Subcutaneous abdominal adipose tissue (tissue), 5 donors: ENCODE measurements around the gene CHP1.
"Not testable (repeated sequence)": the region's sequence is repeated elsewhere in the genome, so short reads cannot be mapped to it uniquely, and the experiment has no call there.

Experiments used
- H3K27ac ChIP-seq: one replicate; pipeline ENCODE4 v1.7.0; 2013; ENCODE audit warnings: low read depth, mild to moderate bottlenecking, inconsistent platforms, low read length, moderate library complexity
- H3K27me3 ChIP-seq, 5 donors: one replicate each; pipeline ENCODE4 v1.7.0; 2013; ENCODE audit warnings: low read length in 5 of 5, inconsistent platforms in 1 of 5; ENCODE audit not compliant: control insufficient read depth in 5 of 5, insufficient read depth in 4 of 5
- H3K36me3 ChIP-seq, 5 donors: one replicate each; pipeline ENCODE4 v1.7.0; 2013; ENCODE audit warnings: low read length in 5 of 5; ENCODE audit not compliant: control insufficient read depth in 5 of 5, insufficient read depth in 5 of 5
- H3K4me1 ChIP-seq, 5 donors: one replicate each; pipeline ENCODE4 v1.7.0; 2013; ENCODE audit warnings: low read length in 5 of 5, mild to moderate bottlenecking in 3 of 5, moderate library complexity in 1 of 5; ENCODE audit not compliant: control insufficient read depth in 5 of 5, insufficient read depth in 5 of 5
- H3K4me3 ChIP-seq, 5 donors: one replicate each; pipeline ENCODE4 v1.7.0; 2013; ENCODE audit warnings: low read length in 5 of 5, low read depth in 1 of 5
- H3K9ac ChIP-seq, 5 donors: one replicate each; pipeline ENCODE4 v1.7.0; 2013; ENCODE audit warnings: low read length in 5 of 5, mild to moderate bottlenecking in 4 of 5, moderate library complexity in 3 of 5
- H3K9me3 ChIP-seq, 5 donors: one replicate each; pipeline ENCODE4 v1.7.0; 2013; ENCODE audit warnings: low read length in 5 of 5; ENCODE audit not compliant: control insufficient read depth in 5 of 5
- donor health status: healthy.
- donor health status: healthy.
- donor health status: healthy.
- donor health status: healthy.
- donor health status: healthy.

Gene CHP1

DNA sequence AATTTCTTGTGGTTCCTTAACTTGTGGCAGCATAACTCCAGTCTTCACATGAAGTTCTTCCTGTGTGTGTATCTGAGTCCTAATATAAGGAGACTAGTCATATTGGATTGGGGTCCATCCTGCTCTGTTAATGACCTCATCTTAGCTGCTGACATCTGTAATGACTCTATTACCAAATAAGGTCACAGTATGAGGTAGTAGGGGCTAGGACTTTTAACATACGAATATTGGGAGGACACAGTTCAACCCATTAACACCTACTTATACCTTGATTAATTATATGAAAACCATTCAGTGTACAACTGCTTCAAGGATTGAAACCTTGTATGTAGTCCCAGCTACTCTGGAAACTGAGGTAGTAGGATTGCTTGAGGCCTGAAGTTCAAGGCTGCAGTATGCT lies 57.4 kb downstream of the CHP1 start:
- no peaks in the 10 kb centered on the region for H3K9me3 ChIP-seq
- peaks cover 0 to 34% (median 24%) of the 10 kb centered on the region in 5 donors for H3K4me1 ChIP-seq
- no peak overlapping the region for H3K4me3 ChIP-seq
- H3K27ac ChIP-seq, result peak overlapping the region; percentile 38
- H3K27me3 ChIP-seq, result no peaks in the 10 kb centered on the region
- peaks cover 9 to 54% (median 23%) of the 10 kb centered on the region in 5 donors for H3K36me3 ChIP-seq
- H3K9ac ChIP-seq, result peak overlapping the region in 1 of 5 donors; percentile 19

DNA sequence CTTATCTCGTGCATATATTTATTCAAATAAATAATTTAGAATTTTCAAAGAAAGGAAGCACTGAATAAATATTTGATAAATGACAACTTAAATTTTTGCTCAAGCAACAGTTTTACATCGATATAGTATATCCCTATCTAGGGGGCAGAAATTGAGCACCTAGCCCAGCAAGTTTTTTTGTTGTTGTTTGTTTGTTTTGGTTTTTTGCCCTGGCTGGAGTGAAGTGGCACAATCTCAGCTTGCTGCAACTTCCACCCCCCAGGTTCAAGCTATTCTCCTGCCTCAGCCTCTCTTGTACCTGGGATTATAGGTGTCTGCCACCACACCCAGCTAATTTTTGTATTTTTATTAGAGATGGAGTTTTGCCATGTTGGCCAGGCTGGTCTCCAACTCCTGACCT lies 58.9 kb downstream of the CHP1 start:
- no peak overlapping the region for H3K27ac ChIP-seq
- no peak overlapping the region for H3K4me3 ChIP-seq
- peaks cover 9 to 58% (median 27%) of the 10 kb centered on the region in 5 donors for H3K36me3 ChIP-seq
- no peaks in the 10 kb centered on the region for H3K27me3 ChIP-seq
- no peaks in the 10 kb centered on the region for H3K9me3 ChIP-seq
- no peak overlapping the region for H3K9ac ChIP-seq
- peaks cover 0 to 26% (median 13%) of the 10 kb centered on the region in 5 donors for H3K4me1 ChIP-seq

DNA sequence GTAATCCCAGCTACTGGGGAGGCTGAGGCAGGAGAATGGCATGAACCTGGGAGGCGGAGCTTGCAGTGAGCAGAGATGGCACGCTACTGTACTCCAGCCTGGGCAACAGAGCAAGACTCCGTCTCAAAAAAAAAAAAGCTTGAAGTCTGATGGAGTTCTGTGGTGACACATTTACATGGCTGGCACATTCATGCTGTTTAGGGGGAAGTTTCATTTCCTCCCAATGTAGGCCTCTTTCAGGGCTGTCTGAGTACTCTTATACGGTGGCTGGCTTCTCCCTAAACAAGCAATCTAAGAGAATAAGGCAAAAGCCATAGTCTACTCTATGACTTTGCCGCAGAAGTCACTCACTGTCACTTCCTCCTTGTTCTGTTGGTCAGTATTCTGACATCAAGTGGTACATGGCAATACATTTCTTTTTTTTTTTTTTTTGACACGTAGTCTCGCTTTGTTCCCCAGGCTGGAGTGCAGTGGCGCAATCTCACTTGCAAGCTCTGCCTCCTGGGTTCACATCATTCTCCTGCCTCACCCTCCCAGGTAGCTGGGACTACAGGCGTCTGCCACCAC lies 60.1 kb downstream of the CHP1 start:
- Histone ChIP-seq H3K4me3 (no peak overlapping the region), H3K4me1 (peaks cover 0 to 17% (median 6%) of the 10 kb centered on the region in 5 donors), H3K27me3 (no peaks in the 10 kb centered on the region), H3K9me3 (no peaks in the 10 kb centered on the region), H3K27ac (peak overlapping the region; percentile 16), H3K36me3 (peaks cover 9 to 53% (median 27%) of the 10 kb centered on the region in 5 donors), H3K9ac (no peak overlapping the region)

DNA sequence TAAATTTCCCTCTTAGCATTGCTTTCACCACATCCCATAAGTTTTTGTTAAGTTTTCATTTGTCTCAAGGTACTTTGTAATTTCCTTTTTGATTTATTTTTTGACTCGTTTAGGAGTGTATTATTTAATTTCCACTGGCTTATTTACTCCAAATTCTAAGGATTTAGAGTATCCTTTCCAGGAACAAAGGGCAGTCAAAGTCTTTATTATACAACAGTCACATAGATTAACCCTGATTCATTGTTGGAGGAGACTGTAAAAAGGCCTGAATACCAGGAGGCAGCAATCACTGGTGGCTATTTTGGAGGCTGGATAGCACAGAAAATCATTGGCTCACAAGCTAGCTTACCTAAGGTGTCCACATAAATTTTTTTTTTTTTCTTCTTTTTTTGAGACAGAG lies 61.5 kb downstream of the CHP1 start:
- H3K36me3 ChIP-seq, result peaks cover 5 to 47% (median 16%) of the 10 kb centered on the region in 5 donors
- no peak overlapping the region for H3K9ac ChIP-seq
- H3K9me3 ChIP-seq, result no peaks in the 10 kb centered on the region
- no peak overlapping the region for H3K4me3 ChIP-seq
- no peaks in the 10 kb centered on the region for H3K27me3 ChIP-seq
- no peak overlapping the region for H3K27ac ChIP-seq
- peaks cover 0 to 10% (median 5%) of the 10 kb centered on the region in 5 donors for H3K4me1 ChIP-seq

- not testable (repeated sequence) for H3K27ac ChIP-seq, H3K9ac ChIP-seq, H3K9me3 ChIP-seq, H3K4me3 ChIP-seq, H3K4me1 ChIP-seq, H3K27me3 ChIP-seq
- H3K36me3 ChIP-seq, result peaks cover 7 to 32% (median 9%) of the 10 kb centered on the region in 5 donors
Measured at GRCh38 chr15:41301139-41301538, 70.1 kb downstream of the CHP1 start.

- no peaks in the 10 kb centered on the region for H3K9me3 ChIP-seq
- H3K36me3 ChIP-seq, result peaks cover 7 to 32% (median 9%) of the 10 kb centered on the region in 5 donors
- H3K9ac ChIP-seq, result no peak overlapping the region
- no peaks in the 10 kb centered on the region for H3K4me1 ChIP-seq
- H3K27me3 ChIP-seq, result no peaks in the 10 kb centered on the region
- H3K27ac ChIP-seq, result no peak overlapping the region
- no peak overlapping the region for H3K4me3 ChIP-seq
Measured at GRCh38 chr15:41301587-41301986, 70.5 kb downstream of the CHP1 start.

DNA sequence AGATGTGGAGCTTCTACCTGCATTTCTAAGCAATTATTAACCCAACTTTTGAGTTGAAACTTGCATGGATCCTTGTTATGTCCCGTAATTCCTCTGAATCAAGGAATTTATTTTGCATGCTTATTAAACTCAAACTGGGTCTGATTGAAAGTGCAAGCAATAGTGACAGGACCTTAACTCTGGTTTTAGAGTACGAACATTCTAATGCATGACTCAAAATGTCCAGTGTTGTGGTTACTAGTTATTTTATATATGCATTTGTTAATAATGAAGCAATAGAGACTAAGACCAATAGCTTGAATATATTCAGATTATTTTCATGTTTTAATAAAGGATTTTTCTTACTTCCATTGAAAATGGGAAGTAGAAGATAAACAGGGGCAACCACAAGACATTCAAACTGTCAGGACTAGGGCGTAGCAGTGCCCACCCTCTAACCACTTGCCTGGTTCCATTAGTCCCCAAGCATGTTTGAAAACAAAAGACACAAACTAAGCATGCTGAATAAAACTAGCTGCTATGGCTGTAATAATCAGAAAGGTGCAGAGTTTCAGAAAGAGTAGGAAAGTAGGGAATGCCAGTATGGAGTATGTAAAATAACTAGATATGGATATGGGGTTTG lies 73.2 kb downstream of the CHP1 start:
- Histone ChIP-seq H3K27me3 (no peaks in the 10 kb centered on the region), H3K4me3 (no peak overlapping the region), H3K9me3 (no peaks in the 10 kb centered on the region), H3K27ac (no peak overlapping the region), H3K36me3 (peaks cover 0 to 10% (median 4%) of the 10 kb centered on the region in 5 donors), H3K4me1 (no peaks in the 10 kb centered on the region), H3K9ac (no peak overlapping the region)

DNA sequence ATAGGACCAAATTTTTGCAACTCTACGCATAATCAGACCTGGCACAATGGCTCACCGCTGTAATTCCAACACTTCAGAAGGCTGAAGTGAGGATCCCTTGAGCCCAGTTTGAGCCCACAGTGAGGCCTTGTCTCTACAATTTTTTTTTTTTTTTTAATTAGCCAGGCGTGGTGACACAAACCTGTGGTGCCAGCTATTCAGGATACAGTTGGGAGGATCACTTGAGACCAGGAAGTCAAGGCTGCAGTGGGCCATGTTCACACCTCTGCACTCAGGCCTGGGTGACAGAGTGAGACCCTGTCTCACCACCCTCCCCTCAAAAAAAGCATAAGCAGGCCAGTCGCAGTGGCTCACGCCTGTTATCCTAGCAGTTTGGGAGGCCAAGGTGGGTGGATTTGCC lies 76.6 kb downstream of the CHP1 start:
- no peaks in the 10 kb centered on the region for H3K27me3 ChIP-seq
- peaks cover 0 to 7% (median 4%) of the 10 kb centered on the region in 5 donors for H3K36me3 ChIP-seq
- no peak overlapping the region for H3K9ac ChIP-seq
- no peak overlapping the region for H3K27ac ChIP-seq
- no peak overlapping the region for H3K4me3 ChIP-seq
- H3K9me3 ChIP-seq, result no peaks in the 10 kb centered on the region
- no peaks in the 10 kb centered on the region for H3K4me1 ChIP-seq

- Histone ChIP-seq H3K4me3 (no peak overlapping the region), H3K27ac (no peak overlapping the region), H3K36me3 (peaks cover 0 to 9% (median 6%) of the 10 kb centered on the region in 5 donors), H3K9me3 (no peaks in the 10 kb centered on the region), H3K9ac (no peak overlapping the region), H3K4me1 (no peaks in the 10 kb centered on the region), H3K27me3 (no peaks in the 10 kb centered on the region)
Measured at GRCh38 chr15:41309226-41309905, 78.3 kb downstream of the CHP1 start.

- H3K27me3 ChIP-seq, H3K9me3 ChIP-seq, H3K4me3 ChIP-seq, H3K27ac ChIP-seq, H3K36me3 ChIP-seq, H3K9ac ChIP-seq, H3K4me1 ChIP-seq: not testable (repeated sequence)
Measured at GRCh38 chr15:41320805-41321330, 89.8 kb downstream of the CHP1 start.
